H9 (cell line): ENCODE data around the gene ABI3. TPM values are rescaled to one million over a fixed set of nuclear protein-coding genes. Genes with fewer than 3 reads are reported as not detected.

Experiments used
- DNase-seq: peaks from one replicate; pipeline ENCODE4 v3.0.0-alpha.2; 2017
- H2AFZ ChIP-seq: one replicate; pipeline ENCODE4 v1.6.1; 2013; ENCODE audit warnings: mild to moderate bottlenecking, low read length, control low read depth, moderate library complexity
- H2AK5ac ChIP-seq: 2 replicates; pipeline ENCODE4 v1.6.1; 2013; ENCODE audit warnings: low read length, control low read depth, mixed read lengths; ENCODE audit not compliant: insufficient read length
- H2BK120ac ChIP-seq: one replicate; pipeline ENCODE4 v1.6.1; 2013; ENCODE audit warnings: low read depth, mild to moderate bottlenecking, low read length, control low read depth, inconsistent platforms; ENCODE audit not compliant: poor library complexity, severe bottlenecking
- H2BK12ac ChIP-seq: 2 replicates; pipeline ENCODE4 v1.6.1; 2013; ENCODE audit warnings: low read length, control low read depth, mixed read lengths, low read depth; ENCODE audit not compliant: insufficient read length
- H2BK15ac ChIP-seq: 2 replicates; pipeline ENCODE4 v1.6.1; 2013; ENCODE audit warnings: low read depth, low read length, control low read depth
- H2BK20ac ChIP-seq: one replicate; pipeline ENCODE4 v1.6.1; 2013; ENCODE audit warnings: low read depth, mild to moderate bottlenecking, low read length, control low read depth, inconsistent platforms; ENCODE audit not compliant: poor library complexity, severe bottlenecking
- H2BK5ac ChIP-seq: 2 replicates; pipeline ENCODE4 v1.6.1; 2013; ENCODE audit warnings: low read length, control low read depth, mixed read lengths; ENCODE audit not compliant: insufficient read length
- H3K14ac ChIP-seq: 2 replicates; pipeline ENCODE4 v1.6.1; 2013; ENCODE audit warnings: low read length, control low read depth; ENCODE audit not compliant: insufficient read depth
- H3K18ac ChIP-seq: 2 replicates; pipeline ENCODE4 v1.6.1; 2013; ENCODE audit warnings: low read depth, mild to moderate bottlenecking, mixed read lengths, low read length, control low read depth; ENCODE audit not compliant: insufficient read length
- H3K23ac ChIP-seq: 2 replicates; pipeline ENCODE4 v1.6.1; 2013; ENCODE audit warnings: low read length, control low read depth, mixed read lengths, low read depth; ENCODE audit not compliant: insufficient read length
- H3K23me2 ChIP-seq: 2 replicates; pipeline ENCODE4 v1.6.1; 2013; ENCODE audit warnings: low read depth, mild to moderate bottlenecking, mixed read lengths, low read length, control low read depth; ENCODE audit not compliant: insufficient read length, poor library complexity, severe bottlenecking
- H3K27ac ChIP-seq: 2 replicates; pipeline ENCODE4 v1.5.1; 2013; ENCODE audit warnings: low read length, control low read depth, mixed read lengths, low read depth; ENCODE audit not compliant: insufficient read length
- H3K27me3 ChIP-seq: 2 replicates; pipeline ENCODE4 v1.6.1; 2013; ENCODE audit warnings: low read length, control low read depth, inconsistent platforms; ENCODE audit not compliant: insufficient read depth
- H3K4ac ChIP-seq: 2 replicates; pipeline ENCODE4 v1.6.1; 2013; ENCODE audit warnings: low read depth, mild to moderate bottlenecking, control low read depth, inconsistent platforms, low read length, moderate library complexity
- H3K4me1 ChIP-seq: 2 replicates; pipeline ENCODE4 v1.6.1; 2013; ENCODE audit warnings: low read length, control low read depth, inconsistent platforms; ENCODE audit not compliant: insufficient read depth
- H3K4me2 ChIP-seq: 2 replicates; pipeline ENCODE4 v1.6.1; 2013; ENCODE audit warnings: low read length, control low read depth, mixed read lengths; ENCODE audit not compliant: insufficient read length, insufficient read depth
- H3K56ac ChIP-seq: 2 replicates; pipeline ENCODE4 v1.6.1; 2013; ENCODE audit warnings: low read depth, mild to moderate bottlenecking, mixed read lengths, low read length, control low read depth; ENCODE audit not compliant: insufficient read length
- H3K79me1 ChIP-seq: 2 replicates; pipeline ENCODE4 v1.6.1; 2013; ENCODE audit warnings: low read depth, mild to moderate bottlenecking, moderate library complexity, low read length, control low read depth, inconsistent platforms; ENCODE audit not compliant: insufficient read depth, poor library complexity, severe bottlenecking
- H3K79me2 ChIP-seq: 2 replicates; pipeline ENCODE4 v1.6.1; 2013; ENCODE audit warnings: low read length, control low read depth, inconsistent platforms; ENCODE audit not compliant: insufficient read depth
- H3K9ac ChIP-seq: 2 replicates; pipeline ENCODE4 v1.6.1; 2013; ENCODE audit warnings: low read length, control low read depth, mixed read lengths; ENCODE audit not compliant: insufficient read length; ENCODE audit errors: extremely low read depth
- H3K9me3 ChIP-seq: one replicate; pipeline ENCODE4 v1.6.1; 2013; ENCODE audit warnings: low read depth, low read length, inconsistent platforms; ENCODE audit not compliant: control insufficient read depth
- H3T11ph ChIP-seq: one replicate; pipeline ENCODE4 v1.6.1; 2013; ENCODE audit warnings: mild to moderate bottlenecking, low read length, control low read depth, inconsistent platforms
- H4K20me1 ChIP-seq: one replicate; pipeline ENCODE4 v1.6.1; 2013; ENCODE audit not compliant: control insufficient read depth, insufficient read length, insufficient read depth
- H4K5ac ChIP-seq: 2 replicates; pipeline ENCODE4 v1.6.1; 2013; ENCODE audit warnings: low read depth, mild to moderate bottlenecking, mixed read lengths, low read length, control low read depth; ENCODE audit not compliant: insufficient read length
- H4K8ac ChIP-seq: replicated peaks from 2 replicates; pipeline ENCODE4 v1.6.1; 2013; ENCODE audit warnings: low read length, control low read depth, mixed read lengths, low read depth; ENCODE audit not compliant: insufficient read length
- H4K91ac ChIP-seq: 2 replicates; pipeline ENCODE4 v1.6.1; 2013; ENCODE audit warnings: low read depth, mild to moderate bottlenecking, moderate library complexity, mixed read lengths, low read length, control low read depth; ENCODE audit not compliant: insufficient read length
- H3K27ac Mint-ChIP-seq, 3 experiments: 2 replicates in 2 of 3; 3 replicates in 1 of 3; pipeline ENCODE4 v1.8.0; 2020 to 2021; ENCODE audit warnings: mixed read lengths in 3 of 3, mild to moderate bottlenecking in 1 of 3, moderate library complexity in 1 of 3
- H3K27me3 Mint-ChIP-seq: 2 replicates; pipeline ENCODE4 v1.8.0; 2021; ENCODE audit warnings: low read depth, mild to moderate bottlenecking, moderate library complexity, mixed read lengths
- H3K36me3 Mint-ChIP-seq, 3 experiments: 2 replicates in 2 of 3; 3 replicates in 1 of 3; pipeline ENCODE4 v1.8.0; 2020 to 2021; ENCODE audit warnings: low read depth in 3 of 3, mixed read lengths in 3 of 3; ENCODE audit not compliant: insufficient read depth in 1 of 3
- H3K4me1 Mint-ChIP-seq, 2 experiments: 2 replicates each; pipeline ENCODE4 v1.8.0; 2020; ENCODE audit warnings: mixed read lengths in 2 of 2
- H3K4me3 Mint-ChIP-seq, 2 experiments: 2 replicates in 1 of 2; 3 replicates in 1 of 2; pipeline ENCODE4 v1.8.0; 2020 to 2021; ENCODE audit warnings: mild to moderate bottlenecking in 2 of 2, mixed read lengths in 2 of 2, moderate library complexity in 1 of 2
- H3K9me3 Mint-ChIP-seq, 2 experiments: 2 replicates in 1 of 2; 3 replicates in 1 of 2; pipeline ENCODE4 v1.8.0; 2020; ENCODE audit warnings: mild to moderate bottlenecking in 2 of 2, mixed read lengths in 2 of 2, moderate library complexity in 1 of 2
- CTCF ChIP-seq: fragments of 200-600 bp; sonication (generic); conservative IDR thresholded peaks from 3 replicates; pipeline ENCODE4 v1.8.0; 2021; ENCODE audit warnings: antibody characterized with exemption, mild to moderate bottlenecking
- WGBS: extraction: QIAGEN DNeasy Blood & Tissue Kit; methylation state at CpG from one replicate; pipeline ENCODE4 v1.1.7; 2013; ENCODE audit warnings: missing lambda C conversion rate, low lambda C conversion rate, mixed read lengths; ENCODE audit not compliant: insufficient read length; ENCODE audit errors: extremely low coverage; 5-methylcytosine and 5-hydroxymethylcytosine counted together
- total RNA-seq: library from RNA; stranded (reverse); gene quantifications from 2 replicates; pipeline ENCODE4 v1.2.1, GENCODE V29; 2021

Gene ABI3
- total RNA-seq, 1 experiment from 2014 or later: 2.1 TPM

GRCh38 chr17:49223168-49223516 lies 12.6 kb downstream of the ABI3 start:
- H3K27me3 Mint-ChIP-seq: peaks cover 75% of the 10 kb centered on the region
- H3K23ac ChIP-seq: no peak overlapping the region
- no peak overlapping the region for H4K91ac ChIP-seq
- H3K79me2 ChIP-seq: no peaks in the 10 kb centered on the region
- H3K79me1 ChIP-seq: no peaks in the 10 kb centered on the region
- no peak overlapping the region for H4K8ac ChIP-seq
- H2BK12ac ChIP-seq: no peak overlapping the region
- peak overlapping the region; percentile 62 for H3K4me2 ChIP-seq
- H4K5ac ChIP-seq: no peak overlapping the region
- no peaks in the 10 kb centered on the region for H3K9me3 ChIP-seq
- peaks cover 14% of the 10 kb centered on the region; the same call in 1 of the 2 replicates for H3K27me3 ChIP-seq
- H3T11ph ChIP-seq: no peak overlapping the region
- H2BK20ac ChIP-seq: no peak overlapping the region
- H3K23me2 ChIP-seq: peaks cover 8% of the 10 kb centered on the region
- H3K9me3 Mint-ChIP-seq: no peaks in the 10 kb centered on the region
- no peak overlapping the region for H2BK15ac ChIP-seq
- DNase-seq: no peak
- H3K14ac ChIP-seq: no peak overlapping the region
- H2BK120ac ChIP-seq: no peak overlapping the region
- no peaks in the 10 kb centered on the region; a peak in 1 of 7 replicates for H3K36me3 Mint-ChIP-seq
- peak overlapping the region; percentile 65 to 82; a peak in 4 of 5 replicates for H3K4me3 Mint-ChIP-seq
- no peak overlapping the region for H3K27ac ChIP-seq
- no peak overlapping the region; a peak in 1 of 7 replicates for H3K27ac Mint-ChIP-seq
- H3K18ac ChIP-seq: no peak overlapping the region
- H3K9ac ChIP-seq: no peak overlapping the region
- TF ChIP-seq CTCF: no peak
- peaks cover 27% of the 10 kb centered on the region in 2 experiments for H3K4me1 Mint-ChIP-seq
- no peak overlapping the region for H2AFZ ChIP-seq
- no peak overlapping the region for H2BK5ac ChIP-seq
- H3K4ac ChIP-seq: no peak overlapping the region
- H3K4me1 ChIP-seq: no peaks in the 10 kb centered on the region
- H2AK5ac ChIP-seq: no peak overlapping the region
- no peak overlapping the region for H3K56ac ChIP-seq
- WGBS: no CpG with 5 or more reads among the region's 9 CpGs
- no peaks in the 10 kb centered on the region for H4K20me1 ChIP-seq
